ENCODE data around the gene GBF1. TPM values are rescaled to one million over a fixed set of nuclear protein-coding genes. Genes with fewer than 3 reads are reported as not detected.
"Not testable (repeated sequence)": the region's sequence is repeated elsewhere in the genome, so short reads cannot be mapped to it uniquely, and the experiment has no call there.

Gene GBF1
- total and polyA plus RNA-seq, 2 of the 13 experiments (the other 11 are each of a cell fraction or from before 2014, with no cell fraction given), result 17.1 to 21.9 TPM

DNA sequence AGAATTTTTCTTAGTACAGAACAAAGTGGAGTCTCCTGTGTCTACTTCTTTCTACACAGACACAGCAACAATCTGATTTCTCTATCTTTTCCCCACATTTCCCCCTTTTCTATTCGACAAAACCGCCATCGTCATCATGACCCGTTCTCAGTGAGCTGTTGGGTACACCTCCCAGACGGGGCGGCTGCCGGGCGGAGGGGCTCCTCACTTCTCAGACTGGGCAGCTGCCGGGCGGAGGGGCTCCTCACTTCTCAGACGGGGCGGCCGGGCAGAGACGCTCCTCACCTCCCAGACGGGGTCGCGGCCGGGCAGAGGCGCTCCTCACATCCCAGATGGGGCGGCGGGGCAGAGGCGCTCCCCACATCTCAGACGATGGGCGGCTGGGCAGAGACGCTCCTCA, 56.0 kb downstream of the GBF1 start:
- H3K27ac ChIP-seq (ENCODE audit: extremely low read length, insufficient read depth, low read length); POLR2A ChIA-PET; FAIRE-seq; CTCF ChIA-PET (ENCODE audit: low intra/inter-chr PET ratio, low total read pairs); H3K4me3 ChIP-seq (replicated peaks in 1 of 3; ENCODE audit: insufficient read depth in 1 of 3, low read depth in 2 of 3, low read length in 3 of 3); DNase-seq (ENCODE audit: low spot score); H3K36me3 ChIP-seq (replicated peaks in 1 of 2; ENCODE audit: control insufficient read depth in 1 of 2, insufficient read depth in 2 of 2, low read length in 2 of 2); H3K27me3 ChIP-seq (ENCODE audit: control insufficient read depth in 1 of 2, insufficient read depth in 2 of 2, low read length in 2 of 2); ATAC-seq; H3K9me3 ChIP-seq (ENCODE audit: low read length); H3K4me2 ChIP-seq (ENCODE audit: low read depth, low read length); BruUV-seq (replicated peaks); H2AFZ ChIP-seq (ENCODE audit: low read length); in situ Hi-C loops (cut with HindIII; ENCODE audit: extremely low pct_ligation_motif_present, low pct_unique_long_range_greater_than_20kb); H3K9ac ChIP-seq (ENCODE audit: insufficient read depth, low read depth, low read length); intact Hi-C loops (cut with micrococcal nuclease; ENCODE audit: unreplicated experiment): not testable (repeated sequence)
- 0 out of 2 replicates have a peak, but pooled peaks have one; percentile 17 for TF ChIP-seq SAP130 (CRISPR knock-in tag; IDR thresholded peaks at IDR 0.05; ENCODE audit: low read depth)
- 0 out of 2 replicates have a peak, but pooled peaks have one; percentile 16 for TF ChIP-seq ZNF652 (CRISPR knock-in tag; IDR thresholded peaks at IDR 0.05; ENCODE audit: borderline replicate concordance, low read depth)
- Histone ChIP-seq H3K4me1 (ENCODE audit: insufficient read depth, low read length) (peaks cover 21% of the 10 kb centered on the region), H4K20me1 (ENCODE audit: insufficient read depth, low read length) (peaks cover 17% of the 10 kb centered on the region), H3K79me2 (ENCODE audit: insufficient read depth, low read length) (peaks cover 12% of the 10 kb centered on the region)
- WGBS (ENCODE audit: low lambda C conversion rate), result 70% methylated on average over 14 of the region's 25 CpGs

DNA sequence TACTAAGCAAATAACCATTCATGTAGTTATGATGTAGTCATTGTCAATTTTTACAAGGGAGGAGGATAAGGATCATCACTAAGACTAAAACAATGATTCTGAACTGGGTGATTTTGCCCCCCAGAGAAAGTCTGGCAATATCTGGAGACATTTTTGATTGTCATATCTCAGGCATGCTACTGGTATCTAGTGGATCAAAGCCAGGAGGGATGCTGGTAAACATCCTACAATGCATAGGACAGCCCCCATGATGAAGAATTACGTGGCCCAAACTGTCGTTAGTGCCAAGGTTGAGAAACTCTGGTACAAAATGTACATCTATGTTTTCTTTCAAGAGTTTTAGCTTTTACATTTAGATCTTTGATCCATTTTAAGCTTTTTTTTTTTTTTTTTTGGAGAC, 57.3 kb downstream of the GBF1 start:
- CTCF ChIA-PET (ENCODE audit: low intra/inter-chr PET ratio, low total read pairs), result no interaction called here
- Histone ChIP-seq H3K27me3 (ENCODE audit: control insufficient read depth in 1 of 2, insufficient read depth in 2 of 2, low read length in 2 of 2) (no peaks in the 10 kb centered on the region), H2AFZ (ENCODE audit: low read length) (no peak overlapping the region), H4K20me1 (ENCODE audit: insufficient read depth, low read length) (peaks cover 14% of the 10 kb centered on the region), H3K4me1 (ENCODE audit: insufficient read depth, low read length) (peaks cover 21% of the 10 kb centered on the region), H3K9me3 (ENCODE audit: low read length) (no peaks in the 10 kb centered on the region), H3K9ac (ENCODE audit: insufficient read depth, low read depth, low read length) (no peak overlapping the region), H3K4me2 (ENCODE audit: low read depth, low read length) (no peak overlapping the region), H3K36me3 (replicated peaks in 1 of 2; ENCODE audit: control insufficient read depth in 1 of 2, insufficient read depth in 2 of 2, low read length in 2 of 2) (peaks cover 3 to 4% of the 10 kb centered on the region in 2 experiments; a peak in 2 of 5 replicates), H3K27ac (ENCODE audit: extremely low read length, insufficient read depth, low read length) (no peak overlapping the region), H3K4me3 (replicated peaks in 1 of 3; ENCODE audit: insufficient read depth in 1 of 3, low read depth in 2 of 3, low read length in 3 of 3) (no peak overlapping the region), H3K79me2 (ENCODE audit: insufficient read depth, low read length) (peaks cover 12% of the 10 kb centered on the region)
- intact Hi-C loops (cut with micrococcal nuclease; ENCODE audit: unreplicated experiment) (no loop called here), in situ Hi-C loops (cut with HindIII; ENCODE audit: extremely low pct_ligation_motif_present, low pct_unique_long_range_greater_than_20kb) (no loop called here)
- POLR2A ChIA-PET, result no interaction called here
- DNase-seq (ENCODE audit: low spot score) (no peak), ATAC-seq (no peak), FAIRE-seq (no peak)
- 100% methylated on average over 2 of the region's 2 CpGs for WGBS (ENCODE audit: low lambda C conversion rate)
- BruUV-seq (replicated peaks), result no TSS peak
- TF ChIP-seq, protein P1, sequence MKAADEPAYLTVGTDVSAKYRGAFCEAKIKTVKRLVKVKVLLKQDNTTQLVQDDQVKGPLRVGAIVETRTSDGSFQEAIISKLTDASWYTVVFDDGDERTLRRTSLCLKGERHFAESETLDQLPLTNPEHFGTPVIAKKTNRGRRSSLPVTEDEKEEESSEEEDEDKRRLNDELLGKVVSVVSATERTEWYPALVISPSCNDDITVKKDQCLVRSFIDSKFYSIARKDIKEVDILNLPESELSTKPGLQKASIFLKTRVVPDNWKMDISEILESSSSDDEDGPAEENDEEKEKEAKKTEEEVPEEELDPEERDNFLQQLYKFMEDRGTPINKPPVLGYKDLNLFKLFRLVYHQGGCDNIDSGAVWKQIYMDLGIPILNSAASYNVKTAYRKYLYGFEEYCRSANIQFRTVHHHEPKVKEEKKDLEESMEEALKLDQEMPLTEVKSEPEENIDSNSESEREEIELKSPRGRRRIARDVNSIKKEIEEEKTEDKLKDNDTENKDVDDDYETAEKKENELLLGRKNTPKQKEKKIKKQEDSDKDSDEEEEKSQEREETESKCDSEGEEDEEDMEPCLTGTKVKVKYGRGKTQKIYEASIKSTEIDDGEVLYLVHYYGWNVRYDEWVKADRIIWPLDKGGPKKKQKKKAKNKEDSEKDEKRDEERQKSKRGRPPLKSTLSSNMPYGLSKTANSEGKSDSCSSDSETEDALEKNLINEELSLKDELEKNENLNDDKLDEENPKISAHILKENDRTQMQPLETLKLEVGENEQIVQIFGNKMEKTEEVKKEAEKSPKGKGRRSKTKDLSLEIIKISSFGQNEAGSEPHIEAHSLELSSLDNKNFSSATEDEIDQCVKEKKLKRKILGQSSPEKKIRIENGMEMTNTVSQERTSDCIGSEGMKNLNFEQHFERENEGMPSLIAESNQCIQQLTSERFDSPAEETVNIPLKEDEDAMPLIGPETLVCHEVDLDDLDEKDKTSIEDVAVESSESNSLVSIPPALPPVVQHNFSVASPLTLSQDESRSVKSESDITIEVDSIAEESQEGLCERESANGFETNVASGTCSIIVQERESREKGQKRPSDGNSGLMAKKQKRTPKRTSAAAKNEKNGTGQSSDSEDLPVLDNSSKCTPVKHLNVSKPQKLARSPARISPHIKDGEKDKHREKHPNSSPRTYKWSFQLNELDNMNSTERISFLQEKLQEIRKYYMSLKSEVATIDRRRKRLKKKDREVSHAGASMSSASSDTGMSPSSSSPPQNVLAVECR (CRISPR knock-in tag; IDR thresholded peaks at IDR 0.05; ENCODE audit: borderline replicate concordance), result no peak
- TF ChIP-seq, protein P2, sequence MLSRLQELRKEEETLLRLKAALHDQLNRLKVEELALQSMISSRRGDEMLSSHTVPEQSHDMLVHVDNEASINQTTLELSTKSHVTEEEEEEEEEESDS (CRISPR knock-in tag; IDR thresholded peaks at IDR 0.05; ENCODE audit: borderline replicate concordance), result no peak
- no peak for TF ChIP-seq ZNF251 (CRISPR knock-in tag; IDR thresholded peaks at IDR 0.05)
- TF ChIP-seq NR2C2 (CRISPR knock-in tag; IDR thresholded peaks at IDR 0.05; ENCODE audit: borderline replicate concordance), result no peak
- TF ChIP-seq CENPX (CRISPR knock-in tag; IDR thresholded peaks at IDR 0.05), result no peak
- TF ChIP-seq, protein P3, sequence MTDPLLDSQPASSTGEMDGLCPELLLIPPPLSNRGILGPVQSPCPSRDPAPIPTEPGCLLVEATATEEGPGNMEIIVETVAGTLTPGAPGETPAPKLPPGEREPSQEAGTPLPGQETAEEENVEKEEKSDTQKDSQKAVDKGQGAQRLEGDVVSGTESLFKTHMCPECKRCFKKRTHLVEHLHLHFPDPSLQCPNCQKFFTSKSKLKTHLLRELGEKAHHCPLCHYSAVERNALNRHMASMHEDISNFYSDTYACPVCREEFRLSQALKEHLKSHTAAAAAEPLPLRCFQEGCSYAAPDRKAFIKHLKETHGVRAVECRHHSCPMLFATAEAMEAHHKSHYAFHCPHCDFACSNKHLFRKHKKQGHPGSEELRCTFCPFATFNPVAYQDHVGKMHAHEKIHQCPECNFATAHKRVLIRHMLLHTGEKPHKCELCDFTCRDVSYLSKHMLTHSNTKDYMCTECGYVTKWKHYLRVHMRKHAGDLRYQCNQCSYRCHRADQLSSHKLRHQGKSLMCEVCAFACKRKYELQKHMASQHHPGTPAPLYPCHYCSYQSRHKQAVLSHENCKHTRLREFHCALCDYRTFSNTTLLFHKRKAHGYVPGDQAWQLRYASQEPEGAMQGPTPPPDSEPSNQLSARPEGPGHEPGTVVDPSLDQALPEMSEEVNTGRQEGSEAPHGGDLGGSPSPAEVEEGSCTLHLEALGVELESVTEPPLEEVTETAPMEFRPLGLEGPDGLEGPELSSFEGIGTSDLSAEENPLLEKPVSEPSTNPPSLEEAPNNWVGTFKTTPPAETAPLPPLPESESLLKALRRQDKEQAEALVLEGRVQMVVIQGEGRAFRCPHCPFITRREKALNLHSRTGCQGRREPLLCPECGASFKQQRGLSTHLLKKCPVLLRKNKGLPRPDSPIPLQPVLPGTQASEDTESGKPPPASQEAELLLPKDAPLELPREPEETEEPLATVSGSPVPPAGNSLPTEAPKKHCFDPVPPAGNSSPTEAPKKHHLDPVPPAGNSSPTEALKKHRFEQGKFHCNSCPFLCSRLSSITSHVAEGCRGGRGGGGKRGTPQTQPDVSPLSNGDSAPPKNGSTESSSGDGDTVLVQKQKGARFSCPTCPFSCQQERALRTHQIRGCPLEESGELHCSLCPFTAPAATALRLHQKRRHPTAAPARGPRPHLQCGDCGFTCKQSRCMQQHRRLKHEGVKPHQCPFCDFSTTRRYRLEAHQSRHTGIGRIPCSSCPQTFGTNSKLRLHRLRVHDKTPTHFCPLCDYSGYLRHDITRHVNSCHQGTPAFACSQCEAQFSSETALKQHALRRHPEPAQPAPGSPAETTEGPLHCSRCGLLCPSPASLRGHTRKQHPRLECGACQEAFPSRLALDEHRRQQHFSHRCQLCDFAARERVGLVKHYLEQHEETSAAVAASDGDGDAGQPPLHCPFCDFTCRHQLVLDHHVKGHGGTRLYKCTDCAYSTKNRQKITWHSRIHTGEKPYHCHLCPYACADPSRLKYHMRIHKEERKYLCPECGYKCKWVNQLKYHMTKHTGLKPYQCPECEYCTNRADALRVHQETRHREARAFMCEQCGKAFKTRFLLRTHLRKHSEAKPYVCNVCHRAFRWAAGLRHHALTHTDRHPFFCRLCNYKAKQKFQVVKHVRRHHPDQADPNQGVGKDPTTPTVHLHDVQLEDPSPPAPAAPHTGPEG (CRISPR knock-in tag; IDR thresholded peaks at IDR 0.05), result no peak
